Lung microvascular endothelial cell (primary cell): Measurements from ENCODE around the gene C10orf71. TPM values are rescaled to one million over a fixed set of nuclear protein-coding genes. Genes with fewer than 3 reads are reported as not detected.

Source experiments
- DNase-seq, 2 donors: peaks; one replicate each; pipeline versions ENCODE4 v3.0.0 to v3.0.0-alpha.2; 2010; ENCODE audit warnings: low read depth in 2 of 2
- total RNA-seq: library from RNA; depleted of rRNA; stranded (reverse); fragments of >200 nt; gene quantifications from 2 replicates; pipeline ENCODE4 v1.2.1, GENCODE V29; 2014

Gene C10orf71
- total RNA-seq, 1 donor from 2014 or later, result not detected

DNA sequence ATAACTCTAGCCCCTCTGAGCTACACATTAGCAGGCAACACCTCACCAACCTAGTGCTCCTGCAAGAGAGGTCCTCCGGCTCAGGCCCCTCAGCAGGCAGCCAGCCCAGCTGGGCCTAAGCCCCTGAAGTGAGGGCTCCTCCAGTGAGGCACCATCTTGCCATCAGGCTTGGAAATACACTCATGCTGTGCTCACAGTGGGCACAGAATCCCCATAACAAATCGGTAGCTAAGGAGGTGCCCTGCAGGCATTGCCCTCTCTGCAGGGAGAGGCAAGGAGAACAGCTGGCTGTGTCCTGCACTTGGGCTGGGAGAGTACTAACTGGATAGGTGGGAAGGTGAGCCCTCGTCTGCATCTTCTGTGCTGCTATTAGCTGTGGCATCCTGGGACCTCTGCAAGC lies 3.7 kb upstream of the C10orf71 start:
- DNase-seq, result no peak

DNA sequence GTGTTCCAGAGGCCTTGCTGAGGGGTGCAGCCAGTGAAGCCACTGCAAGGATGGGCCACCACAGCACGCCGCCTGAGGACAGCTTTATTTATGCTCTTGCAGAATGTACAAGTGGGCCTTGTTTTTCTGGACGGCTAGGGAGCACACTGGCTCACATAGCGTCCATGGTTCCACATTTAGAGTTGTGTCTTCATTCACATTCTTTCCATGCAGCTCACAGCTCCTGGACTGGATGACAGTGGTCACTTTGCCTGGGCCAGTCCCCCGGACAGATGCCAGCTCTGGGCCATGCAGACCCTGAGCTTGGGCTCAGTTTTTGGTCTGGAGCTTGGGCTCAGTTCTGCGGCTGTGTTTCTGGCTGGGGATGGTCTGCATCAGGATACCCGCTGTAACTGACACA lies 2.6 kb upstream of the C10orf71 start:
- no peak for DNase-seq

DNA sequence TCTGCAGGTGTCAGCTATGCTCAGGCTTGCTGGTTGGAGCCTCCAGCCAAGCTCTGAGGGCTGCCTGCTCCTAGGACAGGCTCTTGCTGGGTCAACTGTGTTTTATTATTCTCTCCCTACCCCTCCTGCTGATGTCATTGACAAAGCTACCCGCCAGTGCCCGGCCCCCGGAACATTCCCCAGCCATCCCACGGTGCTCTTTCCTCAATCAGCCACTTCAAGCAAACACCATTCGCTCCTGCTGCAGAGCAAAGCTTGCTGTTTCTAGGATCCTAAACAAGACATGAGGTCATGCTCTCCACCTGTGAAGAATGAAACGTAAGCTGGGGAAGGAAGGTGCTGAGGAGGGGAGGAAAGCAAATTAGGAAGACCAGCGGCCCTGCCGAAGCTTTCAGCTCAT lies 2.1 kb upstream of the C10orf71 start:
- no peak for DNase-seq

DNA sequence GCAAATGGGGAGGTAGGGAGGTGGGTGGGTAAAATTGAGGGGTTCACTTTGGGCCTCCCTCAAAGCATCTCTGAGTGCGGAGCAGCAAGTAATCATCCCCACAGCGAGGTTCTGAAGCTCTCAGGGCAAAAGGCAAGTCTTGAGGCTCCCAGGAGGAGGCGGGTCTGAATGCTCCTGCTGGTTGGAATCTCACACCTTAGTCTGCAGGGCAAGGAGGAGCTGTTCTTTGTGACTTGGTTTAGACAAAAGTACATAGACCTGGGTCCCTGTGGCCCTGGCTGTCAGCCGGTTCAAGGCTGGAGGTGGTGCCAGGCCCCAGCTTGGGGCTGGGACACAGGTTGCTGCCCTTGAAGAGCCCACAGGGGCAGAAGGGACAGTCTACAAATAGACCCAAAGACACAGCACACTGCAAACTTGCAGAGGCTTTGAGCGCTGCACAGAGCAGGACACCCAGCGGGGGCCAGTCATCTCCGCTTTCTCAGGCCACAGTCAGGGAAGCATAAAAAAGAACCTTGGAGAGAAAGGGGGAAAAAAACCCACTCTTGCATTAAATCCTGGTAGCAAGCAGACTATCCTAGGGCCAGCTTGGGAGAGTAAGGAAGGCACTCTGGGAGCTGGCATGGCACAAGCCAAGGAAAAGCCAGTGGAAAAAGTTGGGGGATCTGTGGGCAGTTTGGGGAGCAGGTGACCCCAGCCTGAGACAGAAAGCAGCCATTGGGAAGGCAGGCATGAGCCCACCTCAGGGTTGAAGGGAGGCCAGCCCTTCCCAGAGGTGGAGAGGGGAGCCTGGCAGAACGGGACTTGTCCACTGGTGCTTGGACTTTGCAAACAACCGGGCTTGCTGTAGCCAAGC lies 926 bp upstream of the C10orf71 start:
- no peak for DNase-seq

DNA sequence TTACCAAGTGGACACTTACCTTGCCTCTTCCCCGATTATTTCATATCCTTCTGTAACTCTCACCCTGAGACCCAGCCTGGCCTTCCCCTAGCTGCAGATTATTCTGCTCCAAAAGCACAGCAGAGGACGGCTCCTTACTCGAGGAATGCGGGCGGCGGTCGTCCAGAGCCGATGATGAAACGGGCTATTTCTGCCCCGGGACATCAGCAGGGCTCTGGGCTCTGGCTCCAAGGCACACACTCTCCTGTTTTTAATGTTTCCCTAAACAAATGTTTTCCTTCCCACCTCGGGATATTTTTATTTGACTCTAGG lies 343 bp upstream of the C10orf71 start:
- DNase-seq, result no peak

DNA sequence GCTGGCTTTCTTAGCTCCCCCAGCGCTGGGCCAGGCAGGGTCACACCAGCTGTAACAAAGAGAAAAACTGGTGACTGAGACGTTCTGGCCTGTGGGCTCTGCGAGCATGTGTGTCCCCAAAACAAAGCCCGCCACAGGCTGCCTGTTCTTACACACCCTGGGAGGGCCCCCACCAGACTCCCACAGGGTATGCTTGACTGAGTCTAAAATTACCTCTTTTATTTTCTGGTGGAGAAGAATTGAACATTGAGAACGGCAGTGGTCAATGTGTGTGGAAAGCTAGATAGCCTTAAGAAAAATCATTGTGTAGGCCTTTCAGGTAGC lies 808 bp downstream of the C10orf71 start:
- no peak for DNase-seq

DNA sequence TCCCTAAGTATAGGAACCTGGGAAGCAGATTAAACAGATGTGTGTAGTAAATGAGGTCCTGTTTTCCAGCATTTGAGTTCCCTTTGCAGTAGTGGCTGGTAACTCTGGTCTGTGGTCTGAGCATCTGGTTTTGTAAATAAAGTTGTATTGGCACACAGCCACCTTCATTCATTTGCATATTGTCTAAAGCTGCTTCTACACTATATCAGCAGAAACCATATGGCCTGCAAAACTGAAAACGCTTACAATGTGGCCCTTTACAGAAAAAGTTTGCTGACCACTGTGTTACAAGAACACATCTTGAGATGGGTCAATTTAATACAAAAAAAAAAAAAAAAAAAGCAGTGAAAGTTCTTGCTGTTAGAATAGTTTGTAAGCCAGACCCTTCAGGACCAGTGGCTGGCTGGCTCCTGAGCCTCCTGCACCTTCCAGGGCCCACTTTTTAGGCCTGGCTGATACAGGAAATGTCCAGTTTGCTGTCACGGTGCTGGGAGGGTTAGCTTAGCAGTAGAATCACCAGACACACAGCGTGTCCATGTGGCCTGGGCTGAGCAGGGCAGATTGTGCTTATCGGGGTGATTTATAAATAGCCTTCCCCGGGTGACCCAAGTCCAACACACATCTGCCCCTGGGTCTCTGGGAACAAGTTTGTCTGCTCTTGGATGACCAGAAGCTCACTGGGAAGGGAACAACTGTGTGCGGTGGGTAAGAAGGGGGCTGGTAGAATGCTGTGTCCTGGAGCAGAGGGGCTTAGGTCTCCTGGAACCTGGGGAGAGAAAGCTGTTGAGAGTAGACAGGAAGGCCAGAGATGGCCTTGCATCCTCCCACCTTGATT lies 1.4 kb downstream of the C10orf71 start:
- no peak for DNase-seq

DNA sequence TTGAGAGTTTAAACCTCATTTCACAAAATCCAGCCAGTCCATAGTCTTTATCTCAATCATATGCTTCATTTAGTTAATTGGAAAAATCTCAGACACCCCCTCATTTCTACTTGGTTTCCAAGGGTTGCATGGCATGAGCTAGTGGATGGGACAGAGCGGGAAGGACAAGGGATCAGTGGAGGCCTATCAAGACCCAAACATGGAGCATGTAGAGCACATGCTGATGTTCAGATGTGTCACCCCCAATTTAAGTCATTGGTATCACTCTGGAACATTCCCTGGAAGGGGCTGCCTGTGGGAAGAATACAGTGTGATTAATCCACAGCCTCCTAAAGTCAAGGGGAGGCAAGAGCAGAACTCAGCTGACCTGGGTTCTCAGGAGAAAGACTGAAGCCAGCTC lies 2.3 kb downstream of the C10orf71 start:
- no peak for DNase-seq

DNA sequence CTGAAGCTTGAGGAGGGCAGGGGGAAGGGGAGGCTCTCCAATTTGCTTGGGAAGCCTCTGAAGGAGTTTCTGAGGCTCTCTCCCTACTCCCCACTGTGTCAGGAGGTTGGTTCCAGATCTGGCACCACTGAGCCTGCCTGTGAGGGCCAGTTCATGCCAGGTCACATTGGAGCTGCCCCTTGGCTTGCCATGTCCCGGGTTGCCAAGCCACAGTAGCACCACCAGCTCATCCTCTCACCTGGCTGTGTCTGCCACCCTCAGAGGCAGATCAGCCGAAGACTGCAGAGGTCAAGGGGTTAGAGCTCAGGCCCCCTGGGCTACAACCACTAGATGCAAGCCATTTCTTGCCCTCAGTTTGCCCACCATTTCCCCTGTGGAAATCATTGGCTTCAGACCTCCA lies 3.1 kb downstream of the C10orf71 start:
- no peak for DNase-seq

DNA sequence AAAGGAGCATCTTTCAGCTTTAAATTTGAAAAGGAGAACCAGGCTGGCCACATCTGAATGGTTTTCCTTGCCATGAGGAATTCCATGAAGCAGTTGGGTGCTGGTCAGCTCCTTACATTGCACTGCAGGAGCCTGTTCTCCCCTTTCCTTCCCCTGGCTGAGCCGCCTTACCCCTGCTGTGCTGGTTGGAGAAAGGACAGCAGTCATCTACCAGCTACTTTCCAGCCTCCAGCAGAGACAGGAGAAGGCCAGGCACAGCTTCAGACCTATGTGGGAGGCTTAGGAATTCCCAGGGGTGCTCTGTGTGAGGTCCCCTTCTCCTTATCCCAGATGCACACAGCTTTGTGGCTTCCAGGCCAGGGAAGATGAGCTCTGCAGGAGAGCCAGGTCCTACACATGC lies 4.7 kb downstream of the C10orf71 start:
- DNase-seq, result no peak

DNA sequence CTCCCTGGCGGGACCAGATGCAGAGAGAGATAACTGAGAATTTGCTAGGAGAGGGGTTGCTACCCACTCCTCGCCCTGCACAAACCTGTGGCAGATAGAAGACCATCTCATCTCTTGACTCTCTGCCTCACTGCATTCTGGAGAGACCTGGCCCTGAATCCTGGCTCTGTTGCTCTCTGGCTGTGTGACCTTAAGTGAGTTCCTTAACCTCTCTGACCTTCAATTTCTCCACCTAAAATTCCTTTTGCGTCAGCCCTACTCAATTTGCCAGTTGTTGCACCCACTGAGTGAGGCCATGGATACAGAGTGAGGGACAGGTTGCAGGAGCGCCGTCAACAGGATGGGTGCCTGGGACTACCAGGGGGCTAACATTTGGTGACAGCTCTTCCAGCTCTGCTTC lies 5.2 kb downstream of the C10orf71 start:
- no peak for DNase-seq

DNA sequence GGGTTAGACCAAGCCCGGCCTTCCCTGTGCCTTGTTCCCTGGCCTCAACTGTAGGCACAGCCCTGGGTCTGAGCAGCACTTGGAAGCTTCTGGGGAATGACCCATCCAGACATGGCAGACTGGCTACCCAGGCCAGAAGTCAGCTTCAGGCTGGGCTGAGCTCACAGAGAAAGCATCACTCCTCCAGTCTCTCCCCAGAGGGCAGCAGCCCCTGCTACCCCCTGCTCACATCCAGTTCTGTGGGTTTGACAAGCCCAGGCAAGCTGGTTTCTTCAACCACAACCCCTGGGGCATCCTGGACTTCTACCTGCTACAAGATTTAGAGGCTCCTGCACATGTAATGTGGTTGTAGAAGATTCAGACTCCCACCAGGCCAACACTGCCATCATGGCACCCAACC lies 9.0 kb downstream of the C10orf71 start:
- no peak for DNase-seq

DNA sequence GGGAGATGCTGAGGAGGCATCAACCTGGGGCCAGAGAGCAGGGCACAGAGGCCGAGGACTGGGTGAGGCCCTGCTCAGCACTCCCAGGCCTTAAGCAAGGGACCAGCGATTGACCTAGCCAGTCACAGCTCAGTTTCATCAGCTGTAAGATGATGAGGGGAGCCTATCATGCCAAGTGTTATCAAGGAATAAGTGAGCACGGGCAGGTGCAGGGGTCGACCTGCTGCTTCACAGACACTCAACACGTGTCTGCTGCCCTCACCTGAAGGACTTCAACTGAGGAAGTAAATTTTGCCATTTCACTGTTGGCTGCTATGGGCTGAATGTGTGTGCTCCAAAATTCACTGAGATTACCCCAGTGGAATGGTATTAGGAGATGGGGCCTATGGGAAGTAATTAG lies 9.9 kb downstream of the C10orf71 start:
- DNase-seq, result no peak

DNA sequence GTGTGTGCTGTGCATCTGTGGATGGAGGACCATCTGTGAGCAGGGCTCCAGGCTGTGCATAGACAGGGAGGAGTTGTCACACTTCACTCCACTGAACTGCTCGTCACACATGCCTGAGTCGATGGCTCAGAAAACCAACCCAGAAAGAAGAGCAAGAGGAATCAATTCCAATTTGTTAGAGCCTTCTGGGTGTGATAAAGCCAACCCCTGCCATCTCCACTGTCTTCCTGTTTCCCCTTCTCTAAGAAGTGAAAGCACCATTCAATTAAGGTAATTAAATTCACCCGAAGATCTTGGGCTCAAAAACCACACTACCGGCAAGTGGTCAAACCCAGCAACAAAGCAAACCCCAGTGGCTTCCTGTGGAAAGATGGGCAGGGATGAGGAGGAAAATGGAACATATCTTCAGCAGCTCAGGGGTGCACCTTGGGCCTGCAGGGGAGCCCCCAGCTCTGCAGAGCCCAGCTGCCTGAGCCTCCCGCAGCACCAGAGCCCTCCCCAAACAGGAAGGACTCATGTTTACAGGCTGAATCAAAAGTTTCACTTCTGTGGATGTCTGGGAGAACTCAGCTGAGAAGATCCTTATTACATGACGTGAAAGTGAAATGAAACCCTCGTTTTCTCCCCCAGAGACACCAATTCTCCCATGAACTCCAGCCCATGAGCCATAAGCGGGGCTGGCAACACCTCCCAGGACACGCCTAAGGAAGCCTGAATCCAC lies 10.9 kb downstream of the C10orf71 start:
- no peak for DNase-seq

DNA sequence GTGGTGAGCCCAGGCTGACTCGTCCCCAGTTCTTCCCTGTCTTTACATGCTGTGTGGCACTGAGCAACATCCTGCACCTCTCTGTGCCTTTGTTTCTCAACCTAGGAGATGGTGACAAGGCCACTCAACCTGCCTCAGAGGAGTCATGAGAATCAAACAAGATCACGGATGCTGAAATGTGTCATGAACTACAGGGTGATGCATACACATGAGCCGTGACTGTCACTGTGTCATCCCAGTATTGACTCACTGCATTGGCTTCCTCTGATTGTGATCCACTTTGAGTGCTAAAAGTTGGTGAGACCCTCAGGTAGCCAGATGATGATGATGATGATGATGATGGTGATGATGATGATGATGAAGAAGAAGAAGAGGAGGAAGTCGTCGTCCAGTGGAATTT lies 11.5 kb downstream of the C10orf71 start:
- no peak for DNase-seq

DNA sequence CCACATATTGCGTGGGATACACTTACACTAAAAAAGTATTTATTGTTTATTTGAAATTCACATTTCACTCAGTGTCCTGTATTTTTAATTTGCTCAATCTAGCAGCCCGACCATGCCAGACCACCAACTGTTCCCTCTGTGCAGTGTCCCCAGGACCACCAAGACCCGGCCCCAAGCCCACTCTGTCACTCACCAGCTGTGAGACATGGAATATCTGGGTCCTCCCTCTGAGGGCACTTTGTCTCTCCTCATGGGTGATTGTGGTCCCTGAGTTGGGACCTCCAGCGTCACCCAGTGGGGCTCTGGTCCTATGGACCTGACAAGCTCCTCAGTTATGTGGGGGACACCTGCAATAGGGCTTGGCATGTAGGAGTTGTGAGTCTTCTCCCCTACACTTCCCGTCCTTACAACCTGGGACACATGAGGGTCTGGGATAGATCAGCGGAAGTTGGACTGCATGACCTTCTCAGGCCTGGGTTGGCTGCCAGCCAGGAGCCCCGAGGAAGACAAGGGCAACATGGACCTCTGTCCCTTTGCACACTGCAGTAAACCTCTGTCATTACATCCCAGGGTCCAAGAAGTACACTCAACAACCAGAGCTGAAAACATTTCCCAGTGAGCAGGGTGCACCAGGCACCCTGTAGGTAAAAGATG lies 12.1 kb downstream of the C10orf71 start:
- no peak for DNase-seq

DNA sequence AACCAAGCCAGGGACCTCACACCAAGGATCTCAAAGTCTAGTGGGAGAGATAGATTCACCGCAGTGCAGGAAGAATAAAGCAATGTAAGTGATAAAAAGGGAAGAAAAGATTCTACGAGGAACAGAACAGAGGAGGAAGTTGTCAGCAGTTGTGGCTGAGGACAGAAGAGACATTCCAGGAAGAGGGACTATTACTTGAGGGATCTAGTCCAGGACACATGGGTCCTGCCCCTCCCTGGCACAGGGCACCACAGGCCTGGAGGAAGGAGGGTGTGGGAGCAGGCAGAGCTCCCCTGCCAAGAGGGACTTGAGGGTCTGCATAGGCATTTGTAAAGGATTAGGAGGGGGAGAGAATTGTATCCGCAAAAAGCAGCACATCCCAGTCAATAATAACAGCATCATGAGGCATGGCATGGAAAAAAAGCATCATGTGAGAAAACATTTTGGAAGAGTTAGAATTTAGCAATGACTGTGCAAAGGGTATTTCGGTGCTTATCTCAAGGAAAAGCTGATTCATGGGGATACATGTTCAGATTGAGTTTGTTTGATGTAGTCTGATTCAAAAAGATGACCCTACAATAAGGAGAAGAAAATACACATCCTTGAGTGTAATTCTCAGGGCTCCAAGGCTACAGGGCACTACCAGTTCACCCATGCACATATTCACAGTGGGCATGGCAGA lies 12.7 kb downstream of the C10orf71 start:
- DNase-seq, result no peak

DNA sequence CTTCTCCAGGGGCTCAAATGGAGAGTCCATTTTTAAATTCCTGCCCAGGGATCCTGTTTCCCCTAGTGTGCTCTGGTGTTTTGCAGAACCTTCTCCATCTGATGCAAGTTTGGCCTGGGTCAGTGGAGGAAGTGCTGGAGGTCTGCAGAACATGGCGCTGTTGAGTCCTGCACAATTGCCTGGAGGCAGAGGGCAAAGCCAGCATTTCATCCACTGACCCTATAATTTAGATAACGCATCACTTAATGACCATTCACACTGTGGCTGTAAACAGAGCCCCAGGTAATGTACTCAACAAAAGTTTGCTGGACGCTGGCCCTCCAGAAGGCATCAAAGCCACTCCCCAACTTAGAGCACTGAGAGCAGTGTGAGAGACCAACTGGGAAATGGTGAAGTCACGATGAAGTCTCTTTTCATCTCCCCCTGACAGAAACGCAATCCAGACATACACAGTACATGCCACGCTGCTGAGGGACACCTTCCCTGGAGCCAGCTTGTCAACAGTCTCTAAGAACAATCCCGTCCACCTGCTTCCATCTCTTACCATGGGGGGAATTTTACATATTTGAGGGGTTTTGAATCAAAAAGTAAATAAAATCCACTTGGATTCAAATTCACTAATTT lies 13.4 kb downstream of the C10orf71 start:
- no peak for DNase-seq

DNA sequence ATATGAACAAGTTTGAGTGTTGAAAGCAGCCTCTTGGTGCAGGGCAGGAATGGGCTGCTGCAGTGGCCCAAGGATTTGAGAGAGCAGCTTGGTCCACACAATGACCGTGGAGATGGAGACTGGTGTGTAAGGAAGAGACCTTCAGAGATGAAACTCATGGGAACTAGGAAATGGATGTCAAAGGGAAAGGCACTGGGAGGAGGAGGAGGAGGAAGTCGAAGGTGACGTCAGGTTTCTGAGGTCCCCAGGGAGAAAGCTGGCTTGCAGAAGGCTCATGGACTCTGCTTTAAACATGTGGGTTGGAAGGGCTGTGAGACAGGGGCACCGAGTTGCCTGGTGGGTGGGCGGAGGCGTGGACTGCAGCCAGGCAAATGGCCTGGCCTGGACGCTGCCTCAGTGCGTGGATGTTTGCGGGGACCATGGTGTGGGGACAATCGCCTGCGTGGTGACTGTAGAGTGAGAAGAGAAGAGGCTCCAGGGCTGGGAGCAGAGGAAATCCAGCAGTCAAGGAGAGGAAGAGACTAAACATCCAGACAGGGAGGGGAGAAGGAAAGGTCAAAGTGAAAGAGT lies 14.6 kb downstream of the C10orf71 start:
- no peak for DNase-seq

DNA sequence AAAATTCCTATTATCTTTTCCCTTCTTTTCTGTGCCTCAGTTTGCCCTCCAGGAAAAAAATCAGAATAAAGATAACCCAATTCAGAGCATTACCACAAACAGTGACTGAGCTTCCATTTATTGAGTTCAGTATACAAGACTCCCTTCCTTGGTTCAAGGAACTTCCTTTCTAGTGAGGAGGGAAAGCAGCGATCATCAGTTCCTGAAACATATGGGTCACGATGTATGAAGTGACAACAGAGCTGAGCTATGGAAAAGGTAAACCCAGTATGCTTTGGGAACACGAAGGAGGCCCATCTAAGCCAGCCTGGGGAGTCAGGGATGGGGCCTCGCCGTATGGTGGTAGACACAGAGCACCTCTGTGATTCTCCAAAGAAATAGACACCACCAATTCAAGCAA lies 15.8 kb downstream of the C10orf71 start:
- DNase-seq, result no peak

DNA sequence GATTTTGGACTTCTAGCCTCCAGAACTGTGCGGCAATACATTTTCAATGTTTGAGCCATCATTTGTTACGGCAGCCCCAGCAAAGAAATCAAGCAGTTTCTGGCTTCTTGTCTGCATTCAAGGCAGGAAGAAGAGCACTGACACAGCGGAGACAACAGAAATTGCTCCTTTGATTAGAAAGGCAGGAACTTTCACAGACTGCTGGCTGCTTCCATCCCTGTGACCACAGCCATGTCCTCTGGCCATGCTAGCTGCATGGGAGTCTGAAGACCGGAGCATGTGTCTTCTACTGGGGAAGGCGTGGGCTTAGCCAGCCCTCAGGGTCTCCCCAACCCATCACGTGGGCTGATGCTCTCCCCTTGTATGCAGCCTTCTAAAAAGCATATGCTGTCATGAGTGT lies 19.1 kb downstream of the C10orf71 start:
- DNase-seq, result no peak
